Stimulated activated CD8-positive, alpha-beta memory T cell treated with anti-CD3 and anti-CD28 coated beads, Interleukin-7, amount 100 ng/mL, for 4 hours (primary cell): ENCODE results near the gene CRABP2.

Source experiments
- DNase-seq, 2 donors: peaks; one replicate each; pipeline ENCODE4 v3.0.0-alpha.2; 2020; ENCODE audit warnings: low read depth in 2 of 2

CRABP2 gene

DNA sequence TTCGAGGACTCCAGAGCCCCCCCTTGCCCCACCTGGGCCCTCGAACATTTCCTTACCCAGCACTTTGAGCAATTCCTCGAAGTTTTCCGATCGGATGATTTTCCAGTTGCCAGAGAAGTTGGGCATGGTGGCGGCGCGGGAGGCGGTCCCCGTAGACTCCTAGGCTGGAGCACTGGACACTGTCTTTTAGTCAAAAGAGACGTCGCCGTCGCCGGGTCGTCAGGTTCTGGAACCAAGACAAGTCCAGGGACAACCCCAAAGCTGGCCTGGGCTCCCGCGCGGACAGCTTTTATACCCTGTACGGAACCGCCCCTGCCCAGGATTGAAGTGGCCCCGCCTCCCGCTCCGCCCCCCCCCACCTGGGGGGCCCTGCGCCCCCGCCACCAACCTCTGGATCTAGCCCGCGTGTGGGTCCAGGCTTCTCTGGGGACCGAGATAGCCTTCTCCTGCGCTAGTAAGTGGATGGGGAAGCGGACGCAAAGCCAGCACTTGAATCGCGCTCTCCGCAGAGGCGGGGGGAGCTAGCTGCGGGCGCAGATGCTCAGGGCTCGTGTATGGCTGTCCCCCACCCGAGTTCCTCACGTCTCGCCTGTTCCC, at the start of gene CRABP2:
Gene CRABP2, minus strand, starts transcription at position 263 of the 597 bp plus-strand sequence. Its CDS starts 137 bp downstream, at position 126.
- DNase-seq: no peak

DNA sequence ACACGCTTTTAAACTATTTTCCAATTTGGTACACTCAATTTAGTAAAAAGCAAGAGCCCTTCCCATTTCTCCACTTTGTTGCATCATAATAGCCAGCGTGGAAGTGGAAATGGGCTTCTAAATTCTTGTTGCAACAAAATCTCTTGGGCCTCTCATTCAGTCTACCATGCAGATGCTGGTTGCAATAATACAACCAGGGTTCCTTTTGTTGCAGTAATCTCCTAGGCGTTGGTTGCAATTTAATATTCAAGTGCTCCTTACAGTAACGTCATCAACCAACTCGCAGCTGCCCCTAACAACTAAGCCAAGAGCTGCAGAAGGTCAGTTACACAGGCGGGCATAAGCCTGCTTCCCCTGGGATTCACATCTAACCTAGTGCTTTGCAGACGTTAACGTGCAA, 48.8 kb upstream of the CRABP2 start:
- no peak for DNase-seq

GRCh38 chr1:156752843-156753482, 47.6 kb upstream of the CRABP2 start:
- no peak for DNase-seq

DNA sequence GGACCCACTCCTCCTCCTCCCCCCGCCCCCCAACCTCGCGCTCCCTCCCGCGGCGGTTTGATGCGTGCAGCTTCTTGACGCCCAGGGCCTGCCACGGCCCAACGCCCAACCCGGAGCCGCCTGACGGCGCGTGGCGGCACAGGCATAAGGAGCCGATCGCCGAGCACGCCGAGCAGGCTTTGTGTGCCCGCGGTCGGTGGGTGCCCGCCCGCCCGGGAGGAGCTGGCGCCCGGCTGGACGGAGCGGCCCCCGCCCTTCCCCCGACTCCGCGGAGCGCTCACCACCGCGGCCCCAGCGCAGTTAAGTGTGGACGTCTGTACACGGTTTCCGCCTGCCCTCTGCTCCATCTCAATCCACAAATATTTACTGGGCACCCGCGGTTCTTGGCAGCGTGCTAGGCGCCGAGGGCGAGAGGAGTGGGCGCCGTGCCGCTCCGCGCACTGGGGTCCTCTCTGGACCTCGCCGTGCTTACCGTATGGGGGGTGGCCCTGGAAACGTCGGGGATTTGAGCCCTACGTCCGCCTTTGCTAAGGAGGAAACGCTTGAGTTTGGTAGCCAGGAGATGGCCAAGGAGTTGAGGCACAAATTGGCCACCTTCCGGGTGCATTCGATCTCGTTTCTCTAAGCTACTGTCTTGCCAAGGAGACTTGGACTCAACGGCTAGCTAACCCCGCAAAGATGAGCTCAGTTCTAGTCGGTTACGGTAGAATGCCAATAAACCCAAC, 46.5 kb upstream of the CRABP2 start:
- peak; percentile 98 for DNase-seq

DNA sequence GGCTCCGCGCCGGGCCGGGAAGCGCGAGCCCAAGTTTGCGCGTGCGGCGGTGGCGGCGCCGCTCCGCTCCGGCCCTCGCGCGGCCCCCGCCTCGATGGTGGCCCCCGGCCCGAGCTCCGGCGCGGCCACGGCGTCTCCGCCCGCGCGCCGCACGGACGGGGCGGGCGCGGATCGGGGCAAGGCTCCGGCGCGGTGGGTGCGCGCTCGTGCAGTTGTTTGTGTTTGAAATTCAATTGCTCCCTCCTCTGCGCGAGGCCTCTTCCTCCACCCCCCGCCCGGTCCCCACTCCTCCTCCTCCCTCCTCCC, 46.0 kb upstream of the CRABP2 start, which contains the start of gene HDGF:
Gene HDGF, minus strand, starts transcription at position 225 of the 306 bp plus-strand sequence. CDS start 246 bp downstream, outside the sequence.
- DNase-seq: no peak

- peak in 1 of 2 donors; percentile 30 for DNase-seq
Measured at GRCh38 chr1:156750711-156751450, 45.5 kb upstream of the CRABP2 start.

DNA sequence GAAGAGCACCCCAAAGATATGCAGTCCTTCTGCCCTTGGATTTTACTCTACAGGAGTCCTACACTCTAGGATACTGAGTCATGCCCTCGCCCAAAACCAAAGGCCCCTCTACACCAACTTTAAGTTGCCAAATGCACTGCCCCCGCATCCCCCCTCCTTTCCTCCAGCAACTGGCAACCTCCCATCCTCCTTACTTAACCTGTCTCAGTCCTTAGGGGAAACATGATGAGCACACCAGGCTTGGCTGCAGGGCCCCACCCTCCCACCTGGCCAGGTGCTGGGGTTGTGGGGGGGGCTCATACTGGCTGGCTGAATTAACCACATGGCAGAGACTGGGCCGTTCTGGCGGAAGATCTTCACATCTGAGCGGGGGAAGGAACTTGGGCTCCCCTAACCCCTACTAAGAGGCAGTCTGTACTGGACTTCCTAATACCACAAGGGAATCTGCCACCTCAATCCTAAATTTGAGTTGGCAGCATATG, 44.8 kb upstream of the CRABP2 start:
- DNase-seq: peak in 1 of 2 donors; percentile 48

DNA sequence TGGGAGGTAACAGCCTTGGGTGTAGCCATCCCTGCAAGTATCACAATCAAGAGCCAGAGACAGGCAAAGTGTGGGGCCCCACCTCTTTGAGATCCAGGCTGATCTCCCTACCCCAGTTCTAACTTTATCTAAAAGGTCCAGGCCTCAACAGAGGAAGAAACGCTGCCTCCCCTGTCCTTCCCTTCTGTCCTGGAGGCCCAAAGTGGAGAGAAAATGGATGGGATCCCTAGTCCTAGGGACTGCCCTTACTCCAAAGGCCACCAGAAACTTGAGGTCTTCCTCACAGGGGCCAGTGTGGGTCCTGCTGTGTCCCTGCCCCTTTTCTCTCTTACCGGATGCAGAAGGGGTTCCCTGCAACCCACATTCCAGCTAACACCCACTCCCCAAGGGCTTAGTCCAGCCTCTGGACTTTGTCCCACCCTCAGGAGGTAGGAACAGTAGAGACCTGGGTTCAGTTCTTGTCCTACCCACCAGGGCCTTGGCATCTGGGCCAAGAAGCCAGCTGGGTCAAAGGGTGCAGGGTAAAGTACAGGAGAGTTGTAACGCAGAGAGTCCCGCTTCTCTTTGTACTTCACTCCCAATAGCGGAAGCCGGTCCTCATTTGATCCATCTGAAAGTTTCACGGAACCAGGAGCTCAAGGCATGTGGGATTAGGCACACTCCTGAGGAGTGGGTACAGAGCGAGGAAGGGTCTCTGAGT, 44.2 kb upstream of the CRABP2 start:
- no peak for DNase-seq

GRCh38 chr1:156748670-156749418, 43.5 kb upstream of the CRABP2 start:
- no peak for DNase-seq

- DNase-seq: no peak
Measured at GRCh38 chr1:156747742-156748669, 42.6 kb upstream of the CRABP2 start.

DNA sequence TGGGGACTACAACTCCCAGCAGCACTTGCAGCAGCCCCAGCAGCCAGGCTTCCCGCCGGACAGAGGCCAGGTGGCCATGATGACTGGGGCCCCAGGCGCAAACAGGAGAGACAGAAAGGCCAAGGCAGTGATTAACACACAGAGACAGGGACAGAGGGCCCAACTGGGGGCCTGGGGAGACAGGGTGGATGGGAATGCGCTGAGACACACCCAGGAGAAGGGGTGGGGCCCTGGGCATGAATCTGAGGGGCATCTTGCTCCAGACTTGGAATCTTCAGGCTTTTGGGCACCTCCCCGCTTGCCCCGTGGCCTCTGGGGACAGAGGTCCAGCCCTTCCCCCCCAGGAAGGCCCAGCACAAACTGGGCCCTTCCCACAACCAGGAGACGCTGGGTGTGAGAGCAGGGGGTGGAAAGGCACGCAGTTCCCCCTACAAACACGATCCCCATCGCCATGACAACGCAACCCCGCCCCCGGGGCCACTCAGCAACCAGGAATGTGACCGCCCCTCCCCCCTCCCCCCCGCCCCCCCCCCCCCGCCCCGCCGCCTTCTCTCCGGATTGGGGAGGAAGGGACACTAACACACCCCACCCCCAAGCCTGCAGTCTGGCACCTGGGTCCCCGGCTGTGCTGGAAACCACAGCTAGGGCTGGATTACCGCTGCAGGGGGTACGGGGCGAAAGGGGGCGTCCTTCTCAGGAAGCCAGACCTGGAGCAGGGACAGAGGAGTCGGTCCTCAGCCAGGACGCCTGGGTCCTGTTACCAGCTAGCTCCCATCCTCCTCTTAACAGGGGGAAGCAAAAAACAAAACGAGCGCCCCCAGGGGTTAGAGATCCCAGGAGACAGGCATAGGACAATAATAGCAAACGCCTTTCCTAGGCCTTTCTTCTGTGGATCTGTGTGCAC, 41.6 kb upstream of the CRABP2 start:
- DNase-seq: peak in 1 of 2 donors; percentile 56

DNA sequence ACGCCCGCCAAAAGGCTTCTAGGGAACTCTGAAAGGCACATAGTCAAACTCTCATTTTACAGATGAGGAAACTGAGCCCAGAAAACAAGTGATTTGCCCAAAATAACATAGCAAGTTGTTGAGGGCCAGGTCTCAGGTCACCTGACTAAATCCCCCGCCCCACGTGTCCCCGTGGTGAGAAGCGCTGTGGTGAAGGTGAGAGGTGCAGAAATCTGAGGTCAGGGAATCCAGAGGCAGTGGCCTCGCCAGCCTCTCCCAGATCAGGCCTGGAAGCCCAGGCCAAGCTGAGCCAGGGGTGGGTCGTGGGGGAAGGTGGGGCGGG, 41.0 kb upstream of the CRABP2 start:
- no peak for DNase-seq

DNA sequence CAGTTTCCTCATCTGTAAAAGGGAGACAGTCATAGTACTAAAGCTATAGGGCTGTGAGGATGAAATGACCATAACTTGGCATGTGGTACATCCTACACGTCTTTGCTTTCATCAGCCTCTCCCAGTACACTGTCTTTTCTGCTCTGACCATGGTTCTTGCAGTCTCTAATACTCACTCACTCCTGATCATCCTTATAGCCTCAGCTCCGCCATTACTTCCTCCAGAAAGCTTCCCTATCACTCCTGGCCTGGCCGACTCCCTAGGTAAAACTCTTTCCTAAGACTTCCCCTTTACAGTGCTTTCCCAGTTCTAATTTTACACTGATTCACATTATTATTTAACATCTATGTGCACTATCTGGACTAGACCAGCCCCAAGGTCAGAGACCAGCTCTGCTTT, 40.5 kb upstream of the CRABP2 start:
- no peak for DNase-seq

- DNase-seq: no peak
Measured at GRCh38 chr1:156744786-156745419, 39.5 kb upstream of the CRABP2 start.

GRCh38 chr1:156744344-156744743, 39.0 kb upstream of the CRABP2 start:
- DNase-seq: no peak

DNA sequence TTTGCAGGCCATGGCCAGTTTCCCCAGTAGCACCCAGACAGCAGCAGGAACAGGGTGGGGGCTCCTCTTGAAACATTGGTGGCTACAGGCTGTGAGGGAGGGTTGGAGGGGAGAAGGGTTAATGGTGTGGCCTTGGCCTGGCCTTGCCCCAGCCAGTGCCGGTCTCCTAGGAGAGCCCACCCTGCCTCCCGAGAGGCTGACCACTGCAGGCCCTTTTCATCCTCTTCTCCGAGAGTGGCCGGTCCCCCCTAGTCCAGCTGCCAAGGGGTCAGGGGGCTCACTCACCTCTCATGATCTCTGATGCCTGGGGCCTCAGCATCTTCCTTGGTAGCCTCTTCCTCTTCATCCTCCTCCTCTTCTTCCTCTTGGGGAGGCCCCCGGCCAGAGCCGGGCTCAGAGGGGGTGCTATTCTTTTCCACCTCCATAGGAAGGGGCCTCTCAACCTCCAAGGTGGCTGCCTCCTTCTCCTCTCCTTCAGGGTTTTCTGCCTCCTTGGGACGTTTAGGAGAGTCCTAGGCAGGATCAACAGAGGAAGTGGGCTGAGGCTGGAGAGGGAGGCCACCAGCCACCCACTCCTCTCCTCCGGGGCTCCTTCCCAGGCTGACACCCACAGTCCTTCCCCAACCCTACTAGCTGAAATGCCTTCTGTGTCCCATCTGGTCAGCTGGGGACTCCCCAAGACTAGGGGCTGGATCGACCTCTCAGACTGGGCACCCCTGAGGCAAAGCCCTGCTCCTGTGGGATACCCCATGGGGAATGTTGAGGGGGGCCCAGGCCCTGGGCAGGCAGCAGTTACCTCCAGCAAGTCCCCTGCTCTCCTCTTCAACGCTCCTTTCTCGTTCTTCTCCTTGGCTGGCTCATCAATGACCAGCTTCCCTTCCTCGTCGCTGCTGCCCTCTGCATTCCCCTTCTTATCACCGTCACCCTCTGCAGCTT, 38.3 kb upstream of the CRABP2 start:
- no peak for DNase-seq

DNA sequence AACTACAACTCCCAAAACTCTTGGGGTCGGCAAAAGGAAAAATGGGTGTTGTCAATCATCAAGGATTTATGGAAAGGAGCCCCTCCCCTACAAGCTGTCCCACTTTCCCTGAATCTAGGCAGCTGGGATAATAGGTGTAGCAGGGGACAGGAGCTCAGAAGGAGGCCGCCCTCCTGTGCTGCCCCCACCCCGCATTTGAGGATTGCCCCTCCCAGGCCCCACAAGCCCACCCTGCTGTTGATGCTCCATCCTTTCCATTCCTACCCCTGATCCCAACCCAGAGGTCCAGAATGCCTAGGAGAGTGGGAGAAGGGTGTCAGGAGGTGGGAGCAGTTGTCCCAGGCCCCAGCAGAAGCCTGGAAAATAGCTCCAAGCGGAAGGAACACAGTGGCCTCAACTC, 37.4 kb upstream of the CRABP2 start:
- DNase-seq: no peak
